T47D (cell line): ENCODE data around the gene SEPHS2.
"Not testable (repeated sequence)": the region's sequence is repeated elsewhere in the genome, so short reads cannot be mapped to it uniquely, and the experiment has no call there.

Source experiments
- DNase-seq, 2 experiments: peaks; one replicate each; pipeline versions ENCODE4 v3.0.0 to v3.0.0-alpha.2; 2011 to 2012; ENCODE audit warnings: low read depth in 1 of 2, low spot score in 1 of 2
- JUND ChIP-seq: IDR thresholded peaks from 2 replicates; pipeline ENCODE4 v1.6.1; 2012; ENCODE audit warnings: low read depth
- in situ Hi-C: cut with HindIII; loops from 2 replicates; pipeline ENCODE4 v1.10.0; 2016; ENCODE audit warnings: low sequenced_read_pairs, low pct_unique_long_range_greater_than_20kb

SEPHS2 gene

GRCh38 chr16:30478766-30479478 lies 33.2 kb upstream of the SEPHS2 start:
- DNase-seq = no peak
- no peak for TF ChIP-seq JUND
- in situ Hi-C loops = no loop called here

GRCh38 chr16:30477773-30478172 lies 32.1 kb upstream of the SEPHS2 start:
- DNase-seq, in situ Hi-C loops: not testable (repeated sequence)

- in situ Hi-C loops = no loop called here
- DNase-seq = peak in 1 of 2 experiments; percentile 68
- TF ChIP-seq JUND = no peak
These were observed 31.3 kb upstream of the SEPHS2 start for GRCh38 chr16:30476991-30477390.

- TF ChIP-seq JUND = no peak
- in situ Hi-C loops = no loop called here
- DNase-seq = no peak
These were observed 29.0 kb upstream of the SEPHS2 start for GRCh38 chr16:30474684-30475083.

DNA sequence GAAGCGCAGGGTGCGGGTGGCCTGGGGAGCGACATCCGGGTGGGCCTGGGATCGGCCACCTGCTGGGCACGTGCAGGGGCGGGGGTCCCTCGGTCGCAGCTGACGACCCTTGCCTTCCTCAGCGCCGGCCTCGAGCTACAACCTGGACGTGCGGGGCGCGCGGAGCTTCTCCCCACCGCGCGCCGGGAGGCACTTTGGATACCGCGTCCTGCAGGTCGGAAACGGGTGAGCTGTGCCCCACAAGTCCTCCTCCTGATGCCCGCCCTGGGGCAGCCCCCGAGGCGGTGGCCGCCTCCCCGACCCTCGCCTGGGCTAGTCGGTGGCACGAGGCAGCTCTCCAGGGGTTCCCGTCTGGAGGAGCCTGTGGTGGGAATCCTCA lies 28.4 kb upstream of the SEPHS2 start:
- no peak for DNase-seq
- TF ChIP-seq JUND = no peak
- in situ Hi-C loops = no loop called here

DNA sequence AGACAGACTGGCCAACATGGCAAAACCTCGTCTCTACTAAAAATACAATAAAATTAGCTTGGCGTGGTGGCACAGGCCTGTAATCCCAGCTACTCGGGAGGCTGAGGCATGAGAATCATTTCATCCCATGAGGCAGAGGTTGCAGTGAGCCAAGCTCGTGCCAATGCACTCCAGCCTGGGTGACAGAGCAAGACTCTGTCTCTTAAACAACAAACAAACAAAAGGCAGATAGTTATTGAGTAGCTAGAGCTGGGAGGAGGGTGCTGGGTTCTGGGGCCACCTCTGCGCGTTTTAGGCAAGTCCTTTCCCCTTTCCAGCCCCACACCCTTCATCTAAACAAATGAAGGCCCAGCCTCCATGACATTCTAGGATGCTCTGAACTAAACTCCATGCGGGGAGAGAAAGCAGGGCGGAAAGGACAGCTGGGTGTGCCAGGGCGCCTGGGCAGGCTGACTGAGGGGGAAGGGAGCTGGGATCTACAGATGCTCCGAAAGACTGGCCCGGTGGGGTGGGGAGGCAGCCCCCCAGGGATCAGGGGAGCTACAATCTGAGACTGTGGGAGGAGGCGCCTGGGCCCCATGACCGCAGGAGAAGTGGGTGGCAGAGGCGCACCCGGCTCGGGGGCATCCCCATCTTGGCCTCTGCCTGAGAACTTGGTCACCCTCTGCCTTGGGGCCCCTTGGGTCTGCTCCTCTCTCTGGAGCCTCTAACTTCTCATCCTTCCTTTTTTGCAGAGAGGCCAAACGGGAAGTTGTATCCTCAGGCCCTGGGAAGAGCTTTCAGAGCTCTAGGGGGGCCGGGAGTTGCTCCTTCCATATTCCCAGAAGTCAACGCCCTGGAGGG lies 27.8 kb upstream of the SEPHS2 start:
- in situ Hi-C loops = no loop called here
- no peak for DNase-seq
- TF ChIP-seq JUND = no peak

GRCh38 chr16:30472328-30472942 lies 26.8 kb upstream of the SEPHS2 start, which contains the start of gene ITGAL:
TSS of gene ITGAL (plus strand) at chr16:30472742. CDS start at chr16:30472838, 96 bp downstream.
- TF ChIP-seq JUND = no peak
- in situ Hi-C loops = no loop called here
- DNase-seq = no peak

- no peak for TF ChIP-seq JUND
- in situ Hi-C loops = no loop called here
- DNase-seq = no peak
These were observed 24.9 kb upstream of the SEPHS2 start for GRCh38 chr16:30470632-30470995.

GRCh38 chr16:30470170-30470512 lies 24.5 kb upstream of the SEPHS2 start:
- DNase-seq = no peak
- TF ChIP-seq JUND = no peak
- in situ Hi-C loops = no loop called here

- TF ChIP-seq JUND = no peak
- DNase-seq = no peak
- in situ Hi-C loops = no loop called here
These were observed 18.4 kb upstream of the SEPHS2 start for GRCh38 chr16:30464078-30464477.

GRCh38 chr16:30461426-30461825 lies 15.8 kb upstream of the SEPHS2 start:
- DNase-seq, in situ Hi-C loops: not testable (repeated sequence)

DNA sequence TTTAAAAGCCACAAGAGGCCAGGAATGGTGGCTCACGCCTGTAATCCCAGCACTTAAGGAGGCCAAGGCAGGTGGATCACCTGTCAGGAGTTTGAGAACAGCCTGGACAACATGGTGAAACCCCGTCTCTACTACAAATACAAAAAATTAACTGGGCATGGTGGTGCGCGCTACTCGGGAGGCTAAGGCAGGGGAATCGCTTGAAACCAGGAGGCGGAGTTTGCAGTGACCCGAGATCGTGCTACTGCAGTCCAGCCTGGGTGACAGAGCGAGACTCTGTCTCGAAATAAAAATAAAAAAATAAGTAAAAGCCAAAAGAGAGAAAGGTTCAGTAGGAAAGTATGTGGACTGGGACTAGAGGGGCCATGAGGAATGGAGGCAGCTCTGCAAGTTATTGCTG lies 13.8 kb upstream of the SEPHS2 start:
- in situ Hi-C loops = no loop called here
- no peak for TF ChIP-seq JUND
- no peak for DNase-seq
